GM19467 (cell line): ENCODE measurements around the gene DENND1C.

Experiments
- ATAC-seq: cut with Tn5 transposase; IDR thresholded peaks from one replicate; pipeline ENCODE4 v1.9.1; 2021; ENCODE audit warnings: mild to moderate bottlenecking, moderate library complexity; ENCODE audit not compliant: unreplicated experiment

DENND1C gene

DNA sequence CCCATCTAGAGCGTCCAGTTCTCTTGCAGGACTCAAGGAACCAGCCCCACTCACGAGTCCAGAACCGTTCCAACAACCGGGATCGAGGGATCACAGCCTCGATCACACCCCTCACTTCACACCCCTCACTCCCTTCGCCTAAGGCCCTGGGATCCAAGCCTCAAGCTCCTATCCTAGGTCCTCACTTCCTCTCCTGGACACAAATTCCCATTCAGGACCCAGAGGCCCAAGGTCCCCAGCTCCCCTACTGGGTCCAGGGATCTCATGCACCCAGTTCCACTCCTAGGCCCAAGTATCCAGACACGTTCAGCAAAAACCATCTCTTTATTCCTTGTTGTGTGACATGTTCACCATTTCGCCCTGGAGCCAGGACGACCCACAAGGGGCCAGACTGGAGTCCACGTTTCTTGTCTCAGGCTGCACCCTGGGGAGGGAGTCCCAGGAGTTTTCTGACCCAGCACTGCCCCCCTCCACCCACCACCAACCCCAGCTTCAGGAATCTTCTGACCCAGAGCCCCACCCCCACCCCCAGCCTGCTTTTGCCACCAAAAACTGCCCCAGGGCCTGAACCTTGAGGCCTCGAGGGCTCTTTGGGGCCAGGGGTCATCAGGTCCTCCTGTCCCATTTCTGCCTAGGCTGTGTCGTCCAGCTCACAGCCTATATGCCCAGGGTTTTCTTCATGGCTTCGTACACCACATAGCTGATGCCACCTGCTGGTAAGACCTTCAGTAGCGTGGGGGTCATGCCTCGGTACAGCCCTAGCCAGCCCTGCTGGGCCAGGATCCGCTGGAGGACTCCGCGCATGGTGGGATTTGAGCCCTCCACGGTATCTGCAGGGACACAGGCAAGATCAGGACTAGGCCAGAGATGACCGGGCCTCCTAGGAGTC lies 55.6 kb downstream of the DENND1C start:
- ATAC-seq: no peak

DNA sequence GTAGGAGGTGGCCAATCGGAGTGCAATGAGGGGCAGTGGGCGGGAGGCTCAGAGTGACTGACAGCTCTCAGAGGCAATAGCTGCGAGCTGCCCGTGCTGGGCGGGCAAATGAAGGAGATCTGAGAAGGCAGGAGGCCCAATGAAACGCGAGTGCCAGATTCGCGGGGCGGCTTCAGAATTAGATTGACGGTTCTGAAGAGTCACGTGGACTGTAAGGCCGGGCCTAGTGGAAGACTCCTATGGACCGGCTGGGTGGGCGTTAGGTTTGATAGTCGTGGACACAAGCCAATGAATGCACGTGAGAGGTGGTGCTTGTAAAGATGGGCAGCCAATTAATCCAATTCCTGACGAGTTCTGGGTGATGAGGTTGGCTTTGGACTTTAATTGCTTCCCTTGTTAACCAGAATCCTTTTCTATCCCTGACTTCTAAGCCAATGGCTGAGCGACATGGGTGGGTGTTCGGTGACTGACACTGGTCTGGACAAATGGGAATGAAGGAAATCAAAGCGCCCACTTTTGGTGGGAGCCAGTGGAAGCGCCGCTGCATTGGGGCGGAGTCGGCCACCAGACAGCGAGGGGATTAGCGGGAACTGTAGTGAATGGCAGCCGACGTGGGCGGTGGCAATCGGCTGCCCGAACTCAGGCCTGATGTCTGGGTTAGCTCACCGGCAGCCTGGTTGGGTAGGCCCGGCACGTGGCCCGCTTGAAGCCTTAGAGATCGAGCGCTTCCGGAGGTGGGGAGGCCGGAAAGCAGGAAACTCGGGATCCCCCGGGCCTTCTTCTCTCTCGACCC lies 56.5 kb downstream of the DENND1C start:
- ATAC-seq: peak; percentile 78

GRCh38 chr19:6424195-6424938 lies 57.2 kb downstream of the DENND1C start, which contains the start of gene KHSRP:
TSS of gene KHSRP (minus strand) at chr19:6424811. CDS start at chr19:6424701, 110 bp downstream.
- no peak for ATAC-seq

DNA sequence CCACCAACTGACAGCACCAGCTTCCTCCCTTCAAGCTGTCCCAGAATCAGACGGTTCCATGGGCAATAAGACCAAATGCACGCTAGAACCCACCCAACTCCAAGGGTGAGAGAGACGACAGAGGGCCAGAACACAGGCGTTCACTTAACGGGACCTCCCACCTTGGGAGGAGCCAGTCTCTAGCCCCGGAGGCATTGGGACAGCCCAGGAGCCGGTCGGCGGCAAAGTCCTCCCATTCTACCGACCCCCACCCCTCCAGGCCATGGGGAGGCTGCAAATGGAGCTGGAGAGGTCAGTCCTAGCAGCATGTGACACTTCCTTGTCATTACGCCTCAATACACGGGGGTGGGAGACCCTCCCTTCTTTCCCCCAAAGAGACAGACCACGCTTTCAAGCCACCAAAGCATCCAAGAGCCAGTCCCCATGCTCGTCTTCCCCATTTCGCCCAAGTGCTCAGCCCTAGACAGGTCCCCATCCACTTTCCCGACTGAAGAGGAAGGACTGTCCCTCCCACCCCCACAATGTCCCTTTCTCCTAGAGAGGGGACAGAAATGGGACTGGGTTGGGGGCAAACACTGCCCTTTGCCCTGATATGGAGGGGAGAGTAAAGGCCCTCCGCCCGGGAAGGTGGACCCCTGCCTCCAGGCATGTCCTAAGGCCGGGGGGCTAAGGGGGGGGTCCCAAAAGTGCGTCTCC lies 57.9 kb downstream of the DENND1C start:
- no peak for ATAC-seq

DNA sequence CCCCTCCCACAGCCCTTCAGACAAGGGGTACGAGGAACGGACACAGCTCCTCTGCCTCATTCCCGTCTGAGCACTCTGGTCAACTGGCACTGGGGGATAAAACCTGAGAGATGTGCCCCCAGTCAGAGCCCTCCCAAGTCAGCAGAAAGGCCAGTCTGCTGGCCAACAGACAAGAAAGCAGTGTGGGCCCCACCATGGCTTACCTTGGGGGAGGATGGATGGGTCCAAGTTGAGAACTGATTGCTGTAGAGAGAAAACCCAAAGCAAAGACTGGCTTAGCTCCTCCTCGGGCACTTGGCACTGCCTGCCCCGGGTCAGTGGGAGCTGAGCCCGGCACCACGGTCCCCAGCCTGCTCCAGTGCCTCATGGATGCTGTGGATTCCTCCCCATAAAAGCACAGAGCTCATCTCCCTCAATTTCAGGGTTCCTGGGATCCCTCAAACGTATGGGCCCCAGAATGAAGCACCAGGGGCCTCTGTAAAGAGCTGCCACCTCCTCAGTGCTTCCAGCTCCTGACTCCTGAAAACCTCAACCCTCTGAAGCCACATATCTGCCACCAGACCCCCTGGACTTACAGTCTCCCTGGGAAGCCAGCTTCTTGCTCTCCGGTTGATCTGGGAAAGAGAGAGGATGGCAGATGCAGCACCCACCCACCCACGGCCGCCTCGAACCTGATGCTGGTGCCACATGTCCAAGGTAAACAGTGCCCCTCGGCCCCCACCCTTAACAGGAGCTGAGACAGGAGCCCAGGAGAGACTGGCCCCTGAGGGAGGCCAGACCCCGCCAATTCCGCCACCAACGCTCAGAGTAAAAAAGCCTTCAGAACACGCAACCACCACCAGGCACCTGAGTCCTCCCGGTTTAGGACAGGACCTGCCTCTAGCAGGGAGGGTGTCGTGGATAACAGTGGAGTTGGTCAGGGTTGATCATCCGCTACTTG lies 60.2 kb downstream of the DENND1C start:
- ATAC-seq: no peak

GRCh38 chr19:6418562-6418932 lies 63.0 kb downstream of the DENND1C start:
- no peak for ATAC-seq

- ATAC-seq: no peak
Observed at GRCh38 chr19:6417713-6418561, 63.6 kb downstream of the DENND1C start.
